Panc1 (cell line): ENCODE measurements around the gene BICD2. TPM values are rescaled to one million over a fixed set of nuclear protein-coding genes. Genes with fewer than 3 reads are reported as not detected.

Source experiments
- ATAC-seq: fragments of 200-7000 bp; cut with Tn5 transposase; 2 replicates; pipeline ENCODE4 v1.9.1; 2020; ENCODE audit warnings: mild to moderate bottlenecking, moderate library complexity
- BruUV-seq: library from RNA; stranded (reverse); fragments of 400-500 nt; replicated peaks from 2 replicates; lab custom pipeline; 2021; lab: Mats Ljungman, UMichigan
- CTCF ChIA-PET: fragments of 300-600 bp; sonication (Branson Sonifier 250); formaldehyde crosslinking; loops from one replicate; lab custom pipeline; 2022; ENCODE audit warnings: antibody characterized with exemption; lab: Charles Lee
- POLR2A ChIA-PET: fragments of 300-600 bp; sonication (Branson Sonifier 250); formaldehyde crosslinking; loops from one replicate; lab custom pipeline; 2022; ENCODE audit warnings: antibody characterized with exemption; lab: Charles Lee
- DNase-seq: peaks from one replicate; pipeline ENCODE4 v3.0.0-alpha.2; 2010; ENCODE audit warnings: low read depth, low spot score
- H3K27ac ChIP-seq: 2 replicates; pipeline ENCODE4 v1.5.1; 2011; ENCODE audit warnings: mild to moderate bottlenecking, low read length, inconsistent platforms
- H3K27me3 ChIP-seq: fragments of 200-500 bp; sonication (Bioruptor generic); 2 replicates; pipeline ENCODE4 v1.6.0; 2014; ENCODE audit warnings: low read length, inconsistent platforms; ENCODE audit not compliant: control insufficient read depth, insufficient read depth
- H3K36me3 ChIP-seq: fragments of 200-500 bp; sonication (Bioruptor generic); 2 replicates; pipeline ENCODE4 v1.5.1; 2014; ENCODE audit warnings: inconsistent platforms, mild to moderate bottlenecking, low read length, moderate library complexity; ENCODE audit not compliant: control insufficient read depth, insufficient read depth
- H3K4me1 ChIP-seq: 2 replicates; pipeline ENCODE4 v1.5.1; 2011; ENCODE audit warnings: inconsistent platforms, mild to moderate bottlenecking, low read length, moderate library complexity; ENCODE audit not compliant: control insufficient read depth, insufficient read depth
- H3K4me3 ChIP-seq, 2 experiments: 2 replicates each; pipeline ENCODE4 v1.5.1; 2011 to 2012; ENCODE audit warnings: low read depth in 2 of 2, low read length in 2 of 2, mild to moderate bottlenecking in 2 of 2, inconsistent platforms in 1 of 2, moderate library complexity in 1 of 2
- H3K9me3 ChIP-seq: fragments of 200-500 bp; sonication (Bioruptor generic); 2 replicates; pipeline ENCODE4 v1.5.1; 2014; ENCODE audit warnings: low read depth, mild to moderate bottlenecking, inconsistent platforms, low read length, moderate library complexity; ENCODE audit not compliant: control insufficient read depth, insufficient read depth
- CTCF ChIP-seq: fragments of 450-650 bp; IDR thresholded peaks from 2 replicates; pipeline ENCODE4 v1.5.1; 2017; ENCODE audit warnings: mild to moderate bottlenecking
- POLR2AphosphoS5 ChIP-seq: IDR thresholded peaks from 2 replicates; pipeline ENCODE4 v1.6.1; 2012; ENCODE audit warnings: mild to moderate bottlenecking, low read depth, low read length, moderate library complexity
- REST ChIP-seq, 2 experiments: IDR thresholded peaks; 2 replicates each; pipeline ENCODE4 v1.6.1; 2011 to 2012; ENCODE audit warnings: low read depth in 2 of 2, control low read depth in 1 of 2, low read length in 1 of 2, mild to moderate bottlenecking in 1 of 2, moderate library complexity in 1 of 2; ENCODE audit not compliant: insufficient read depth in 1 of 2
- SIN3A ChIP-seq: IDR thresholded peaks from 2 replicates; pipeline ENCODE4 v1.6.1; 2012; ENCODE audit warnings: low read depth, mild to moderate bottlenecking, low read length, moderate library complexity, borderline replicate concordance; ENCODE audit not compliant: insufficient read depth
- TCF7L2 ChIP-seq: IDR thresholded peaks from 2 replicates; pipeline ENCODE4 v1.6.1; 2011; ENCODE audit warnings: mild to moderate bottlenecking, low read depth, low read length, inconsistent platforms
- in situ Hi-C: cut with HindIII; loops from 2 replicates; pipeline ENCODE4 v1.10.0; 2016; ENCODE audit warnings: low sequenced_read_pairs, low pct_unique_long_range_greater_than_20kb
- intact Hi-C: fragments of 100-400 bp; cut with micrococcal nuclease; formaldehyde crosslinking; loops from one replicate; pipeline ENCODE4 v1.10.0; 2022; ENCODE audit not compliant: unreplicated experiment
- total RNA-seq: library from RNA; stranded (reverse); gene quantifications from one replicate; pipeline ENCODE4 v1.2.1, GENCODE V29; 2021; ENCODE audit not compliant: unreplicated experiment

The BICD2 gene
- total RNA-seq, 1 experiment from 2014 or later = 17.3 TPM

- intact Hi-C loops (no loop called here), in situ Hi-C loops (no loop called here)
- TF ChIP-seq CTCF (no peak), TCF7L2 (no peak)
- CTCF ChIA-PET = no interaction called here
- Histone ChIP-seq H3K4me1 (no peaks in the 10 kb centered on the region), H3K27me3 (no peaks in the 10 kb centered on the region), H3K36me3 (no peaks in the 10 kb centered on the region), H3K27ac (no peak overlapping the region), H3K4me3 (no peak overlapping the region), H3K9me3 (no peaks in the 10 kb centered on the region)
- ATAC-seq (no peak), DNase-seq (no peak)
- POLR2A ChIA-PET = no interaction called here
- no TSS peak for BruUV-seq
Measured at GRCh38 chr9:92739346-92739970, 25.2 kb downstream of the BICD2 start.

GRCh38 chr9:92738661-92739081 is 26.0 kb downstream of the BICD2 start:
- Histone ChIP-seq H3K4me3 (no peak overlapping the region), H3K36me3 (no peaks in the 10 kb centered on the region), H3K9me3 (no peaks in the 10 kb centered on the region), H3K4me1 (no peaks in the 10 kb centered on the region), H3K27me3 (no peaks in the 10 kb centered on the region), H3K27ac (no peak overlapping the region)
- CTCF ChIA-PET = no interaction called here
- TF ChIP-seq SIN3A = no peak
- TF ChIP-seq POLR2AphosphoS5 = no peak
- POLR2A ChIA-PET = no interaction called here
- intact Hi-C loops = no loop called here
- in situ Hi-C loops = no loop called here
- ATAC-seq (no peak), DNase-seq (no peak)
- BruUV-seq = no TSS peak

- in situ Hi-C loops = no loop called here
- no peak for ATAC-seq
- H3K4me3 ChIP-seq = no peak overlapping the region
- no peak overlapping the region for H3K27ac ChIP-seq
- no peaks in the 10 kb centered on the region for H3K36me3 ChIP-seq
- H3K9me3 ChIP-seq = no peaks in the 10 kb centered on the region
- intact Hi-C loops = no loop called here
- no peak for DNase-seq
- TF ChIP-seq SIN3A (no peak), POLR2AphosphoS5 (no peak), CTCF (no peak), TCF7L2 (no peak), REST (IDR thresholded peaks at IDR 0.05; ENCODE audit: insufficient read depth in 1 of 2, low read depth in 2 of 2, low read length in 1 of 2) (no peak)
- H3K4me1 ChIP-seq = no peaks in the 10 kb centered on the region
- ChIA-PET CTCF (no interaction called here), POLR2A (no interaction called here)
- no TSS peak for BruUV-seq
- H3K27me3 ChIP-seq = no peaks in the 10 kb centered on the region
Measured at GRCh38 chr9:92737611-92738299, 26.9 kb downstream of the BICD2 start.
